Keratinocyte (primary cell): ENCODE data around the gene CKMT2. TPM values are rescaled to one million over a fixed set of nuclear protein-coding genes. Genes with fewer than 3 reads are reported as not detected.
"Not testable (repeated sequence)": the region's sequence is repeated elsewhere in the genome, so short reads cannot be mapped to it uniquely, and the experiment has no call there.

Experiments
- DNase-seq: peaks from one replicate; pipeline ENCODE4 v3.0.0-alpha.2; 2011; ENCODE audit warnings: low read depth, missing footprints, low spot score
- FAIRE-seq: peaks from 2 replicates; lab custom pipeline; 2011; peaks lifted over from hg19 to GRCh38; lab: Jason Lieb, UNC
- H2AFZ ChIP-seq: 2 replicates; pipeline ENCODE4 v1.6.0; 2012; ENCODE audit warnings: low read length, control low read depth, inconsistent platforms; ENCODE audit not compliant: control insufficient read depth
- H3K27ac ChIP-seq: 2 replicates; pipeline ENCODE4 v1.5.1; 2011; ENCODE audit warnings: low read length; ENCODE audit not compliant: control insufficient read depth, insufficient read depth
- H3K27me3 ChIP-seq: 3 replicates; pipeline ENCODE4 v1.6.0; 2011; ENCODE audit warnings: low read length; ENCODE audit not compliant: control insufficient read depth, insufficient read depth; ENCODE audit errors: extremely low read depth
- H3K36me3 ChIP-seq, 2 experiments: 2 replicates in 1 of 2; 3 replicates in 1 of 2; pipeline ENCODE4 v1.5.1; 2011; ENCODE audit warnings: low read length in 2 of 2, mild to moderate bottlenecking in 1 of 2; ENCODE audit not compliant: control insufficient read depth in 2 of 2, insufficient read depth in 2 of 2; ENCODE audit errors: extremely low read depth in 1 of 2
- H3K4me1 ChIP-seq: 3 replicates; pipeline ENCODE4 v1.5.1; 2011; ENCODE audit warnings: low read length; ENCODE audit not compliant: control insufficient read depth, insufficient read depth; ENCODE audit errors: extremely low read depth
- H3K4me2 ChIP-seq: 3 replicates; pipeline ENCODE4 v1.6.0; 2011; ENCODE audit warnings: low read depth, low read length; ENCODE audit not compliant: control insufficient read depth, insufficient read depth; ENCODE audit errors: extremely low read depth
- H3K4me3 ChIP-seq, 3 experiments: fragments of 200-600 bp in 1 of 3; sonication (generic) in 1 of 3; 2 replicates in 2 of 3; 3 replicates in 1 of 3; pipeline ENCODE4 v1.5.1; 2011 to 2016; ENCODE audit warnings: low read length in 3 of 3, mild to moderate bottlenecking in 3 of 3, control low read depth in 2 of 3, inconsistent platforms in 1 of 3, low read depth in 1 of 3, mixed read lengths in 1 of 3, mixed run types in 1 of 3, moderate library complexity in 1 of 3; ENCODE audit not compliant: control insufficient read depth in 2 of 3, insufficient read depth in 2 of 3; ENCODE audit errors: extremely low read depth in 1 of 3
- H3K79me2 ChIP-seq: 2 replicates; pipeline ENCODE4 v1.6.0; 2012; ENCODE audit warnings: low read length; ENCODE audit not compliant: control insufficient read depth, insufficient read depth
- H3K9ac ChIP-seq: 3 replicates; pipeline ENCODE4 v1.6.0; 2011; ENCODE audit warnings: low read length; ENCODE audit not compliant: control insufficient read depth, insufficient read depth; ENCODE audit errors: extremely low read depth
- H3K9me1 ChIP-seq: 3 replicates; pipeline ENCODE4 v1.6.0; 2011; ENCODE audit warnings: low read length; ENCODE audit not compliant: control insufficient read depth, insufficient read depth; ENCODE audit errors: extremely low read depth
- H3K9me3 ChIP-seq: 2 replicates; pipeline ENCODE4 v1.5.1; 2012; ENCODE audit warnings: low read depth, low read length; ENCODE audit not compliant: control insufficient read depth
- H4K20me1 ChIP-seq: 3 replicates; pipeline ENCODE4 v1.6.0; 2011; ENCODE audit warnings: low read length; ENCODE audit not compliant: control insufficient read depth, insufficient read depth; ENCODE audit errors: extremely low read depth
- CTCF ChIP-seq, 3 experiments: IDR thresholded peaks in 1 of 3; conservative IDR thresholded peaks in 1 of 3; optimal IDR thresholded peaks in 1 of 3; 2 replicates in 2 of 3; 3 replicates in 1 of 3; pipeline versions ENCODE3 to v1.5.1; 2011; ENCODE audit warnings: low read length in 3 of 3, mild to moderate bottlenecking in 3 of 3, moderate library complexity in 2 of 3, control low read depth in 1 of 3, inconsistent platforms in 1 of 3; ENCODE audit not compliant: insufficient read depth in 2 of 3; ENCODE audit errors: extremely low read depth in 1 of 3
- EZH2 ChIP-seq: IDR thresholded peaks from one replicate; pipeline ENCODE4 v1.6.1; 2012; ENCODE audit warnings: inconsistent platforms, mild to moderate bottlenecking, low read length, moderate library complexity
- dilution Hi-C: fragments of 300-500 bp; cut with MboI; formaldehyde crosslinking; loops from one replicate; pipeline ENCODE4 v1.7.0; 2020; ENCODE audit warnings: low sequenced_read_pairs; ENCODE audit not compliant: extremely low pct_ligation_motif_present
- polyA plus RNA-seq, 5 experiments: library from polyadenylated mRNA; depleted of rRNA in 3 of 5; stranded (reverse) in 3 of 5; stranded (forward) in 1 of 5; unstranded in 1 of 5; fragments of >200 nt; gene quantifications; 1 replicate in 1 of 5; 2 replicates in 3 of 5; 3 replicates in 1 of 5; pipeline versions ENCODE4 v1.2.1 to v1.2.3, GENCODE V29; 2011 to 2012; ENCODE audit warnings: missing spikeins in 2 of 5, low read depth in 1 of 5, low replicate concordance in 1 of 5

CKMT2 gene
- polyA plus RNA-seq, 1 donor (not counting 4 experiments of a cell fraction or from before 2014, with no cell fraction given) = not detected

- no peaks in the 10 kb centered on the region for H3K36me3 ChIP-seq
- H3K9me1 ChIP-seq = no peaks in the 10 kb centered on the region
- TF ChIP-seq CTCF (optimal IDR thresholded peaks at IDR 0.05 in 1 of 3, IDR thresholded peaks at IDR 0.05 in 1 of 3, conservative IDR thresholded peaks at IDR 0.05 in 1 of 3; ENCODE audit: extremely low read depth in 1 of 3, insufficient read depth in 2 of 3, low read length in 3 of 3) (no peak), EZH2 (no peak)
- H3K79me2 ChIP-seq = peaks cover 21% of the 10 kb centered on the region
- H3K4me1 ChIP-seq = no peaks in the 10 kb centered on the region
- H3K27me3 ChIP-seq = no peaks in the 10 kb centered on the region
- dilution Hi-C loops = no loop called here
- DNase-seq = no peak
- H3K4me2 ChIP-seq = no peak overlapping the region
- no peaks in the 10 kb centered on the region for H3K9me3 ChIP-seq
- no peaks in the 10 kb centered on the region for H4K20me1 ChIP-seq
- no peak overlapping the region for H2AFZ ChIP-seq
- no peak overlapping the region for H3K27ac ChIP-seq
- no peak overlapping the region for H3K4me3 ChIP-seq
- FAIRE-seq = no peak
- H3K9ac ChIP-seq = no peak overlapping the region
These were observed 59.0 kb downstream of the CKMT2 start for GRCh38 chr5:81292130-81292529.

DNA sequence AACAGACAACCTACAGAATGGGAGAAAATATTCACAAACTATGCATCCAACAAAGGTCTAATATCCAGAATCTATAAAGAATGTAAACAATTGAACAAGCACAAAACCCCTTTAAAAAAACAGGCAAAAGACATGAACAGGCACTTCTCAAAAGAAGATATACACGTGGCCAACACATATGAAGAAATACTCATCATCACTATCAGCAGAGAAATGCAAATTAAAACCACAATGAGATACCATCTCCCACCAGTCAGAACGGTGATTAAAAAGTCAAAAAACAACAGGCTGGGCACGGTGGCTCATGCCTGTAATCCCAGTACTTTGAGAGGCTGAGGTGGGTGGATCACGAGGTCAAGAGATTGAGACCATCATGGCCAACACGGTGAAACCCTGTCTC is 60.9 kb downstream of the CKMT2 start:
- FAIRE-seq = not testable (repeated sequence)
- H3K79me2 ChIP-seq = peaks cover 21% of the 10 kb centered on the region

DNA sequence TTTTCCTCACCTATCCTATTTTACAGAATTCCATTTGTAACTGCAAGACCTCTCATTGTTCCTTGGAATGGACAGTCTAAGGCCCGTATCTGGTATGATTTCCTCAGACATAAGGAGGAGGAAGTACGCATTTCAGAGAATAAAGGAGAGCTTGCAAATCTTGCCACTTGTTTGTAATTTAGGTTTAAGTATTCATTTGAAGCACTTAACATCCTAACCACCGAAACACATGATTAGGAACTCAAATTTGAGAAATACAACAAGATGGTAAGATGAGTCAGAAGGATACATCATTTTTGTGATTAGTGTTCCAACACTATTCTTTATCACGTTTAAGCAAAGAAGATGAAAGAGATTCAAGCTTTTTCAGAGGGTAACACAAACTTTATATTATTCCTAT is 64.4 kb downstream of the CKMT2 start:
- FAIRE-seq = no peak
- H3K4me1 ChIP-seq = peaks cover 19% of the 10 kb centered on the region
- no peaks in the 10 kb centered on the region for H4K20me1 ChIP-seq
- H3K9me3 ChIP-seq = no peaks in the 10 kb centered on the region
- no peaks in the 10 kb centered on the region for H3K27me3 ChIP-seq
- TF ChIP-seq EZH2 (no peak), CTCF (optimal IDR thresholded peaks at IDR 0.05 in 1 of 3, IDR thresholded peaks at IDR 0.05 in 1 of 3, conservative IDR thresholded peaks at IDR 0.05 in 1 of 3; ENCODE audit: extremely low read depth in 1 of 3, insufficient read depth in 2 of 3, low read length in 3 of 3) (no peak)
- H3K36me3 ChIP-seq = no peaks in the 10 kb centered on the region
- dilution Hi-C loops = no loop called here
- H3K4me3 ChIP-seq = no peak overlapping the region
- no peak overlapping the region for H3K9ac ChIP-seq
- no peaks in the 10 kb centered on the region for H3K9me1 ChIP-seq
- no peak for DNase-seq
- H3K79me2 ChIP-seq = peaks cover 34% of the 10 kb centered on the region
- H2AFZ ChIP-seq = no peak overlapping the region
- no peak overlapping the region for H3K4me2 ChIP-seq
- no peak overlapping the region for H3K27ac ChIP-seq

More for the DNA sequence above, 60.9 kb downstream of the CKMT2 start:
- H2AFZ ChIP-seq, H3K9me3 ChIP-seq, H3K9ac ChIP-seq, H3K4me3 ChIP-seq, H3K4me1 ChIP-seq, H4K20me1 ChIP-seq, dilution Hi-C loops, H3K36me3 ChIP-seq, DNase-seq, H3K27ac ChIP-seq, H3K4me2 ChIP-seq, H3K9me1 ChIP-seq, H3K27me3 ChIP-seq: not testable (repeated sequence)
